Eye (tissue), 1 donor: ENCODE measurements around the gene LRRC8C.
"Not testable (repeated sequence)": the region's sequence is repeated elsewhere in the genome, so short reads cannot be mapped to it uniquely, and the experiment has no call there.

Experiments used
- DNase-seq: peaks from one replicate; pipeline ENCODE4 v3.0.0-alpha.2; 2015

Gene LRRC8C

GRCh38 chr1:89632657-89633247, at the start of gene LRRC8C:
LRRC8C (plus strand) TSS chr1:89633120; CDS start chr1:89686474, 53,354 bp downstream.
- peak; percentile 90 for DNase-seq

DNA sequence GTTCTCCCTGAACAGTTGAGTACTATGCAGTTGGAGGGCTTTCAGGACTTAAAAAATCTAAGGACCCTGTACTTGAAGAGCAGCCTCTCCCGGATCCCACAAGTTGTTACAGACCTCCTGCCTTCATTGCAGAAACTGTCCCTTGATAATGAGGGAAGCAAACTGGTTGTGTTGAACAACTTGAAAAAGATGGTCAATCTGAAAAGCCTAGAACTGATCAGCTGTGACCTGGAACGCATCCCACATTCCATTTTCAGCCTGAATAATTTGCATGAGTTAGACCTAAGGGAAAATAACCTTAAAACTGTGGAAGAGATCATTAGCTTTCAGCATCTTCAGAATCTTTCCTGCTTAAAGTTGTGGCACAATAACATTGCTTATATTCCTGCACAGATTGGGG, 48.7 kb upstream of the LRRC8C start:
- no peak for DNase-seq

- no peak for DNase-seq
Observed at GRCh38 chr1:89584781-89585180, 48.1 kb upstream of the LRRC8C start.

- DNase-seq: no peak
Observed at GRCh38 chr1:89587729-89588161, 45.2 kb upstream of the LRRC8C start.

DNA sequence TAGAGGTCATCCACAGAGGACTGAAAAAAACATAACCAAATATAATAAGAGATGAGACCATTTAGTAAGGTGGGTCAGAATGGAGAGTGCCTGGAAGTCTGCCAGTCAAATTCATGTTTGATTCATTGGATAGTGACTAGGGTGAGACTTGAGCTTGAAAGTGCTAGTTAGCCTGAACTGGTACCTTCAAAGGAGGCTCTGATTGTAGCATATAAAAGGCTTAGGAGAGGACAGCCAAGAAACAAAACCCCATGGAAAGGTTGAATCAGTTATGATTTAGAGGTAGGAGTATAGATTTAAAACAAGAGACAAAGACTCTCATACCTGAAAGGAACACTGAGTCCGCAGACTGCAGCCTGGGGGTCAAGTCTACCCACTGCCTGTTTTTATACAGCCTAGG, 44.4 kb upstream of the LRRC8C start:
- DNase-seq: no peak

DNA sequence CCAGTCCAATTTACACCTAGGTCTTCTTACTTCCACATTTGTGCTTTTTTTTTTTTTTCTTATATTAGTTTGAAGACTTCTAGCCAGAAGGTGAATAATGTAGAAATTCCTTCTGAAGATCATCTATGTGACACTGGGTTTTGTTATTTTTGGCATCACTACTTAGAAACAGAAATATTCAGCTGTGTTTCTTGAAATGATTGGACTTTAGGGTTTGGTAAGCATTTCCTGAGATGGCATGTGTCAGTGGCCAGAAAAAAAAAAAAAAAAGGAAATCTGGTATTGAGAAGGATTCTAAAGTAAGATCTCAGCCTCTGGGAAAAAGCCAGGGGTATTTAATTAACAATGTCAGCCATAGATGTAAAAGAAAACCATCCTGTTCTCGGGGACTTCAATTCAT, 43.4 kb upstream of the LRRC8C start:
- DNase-seq: no peak

DNA sequence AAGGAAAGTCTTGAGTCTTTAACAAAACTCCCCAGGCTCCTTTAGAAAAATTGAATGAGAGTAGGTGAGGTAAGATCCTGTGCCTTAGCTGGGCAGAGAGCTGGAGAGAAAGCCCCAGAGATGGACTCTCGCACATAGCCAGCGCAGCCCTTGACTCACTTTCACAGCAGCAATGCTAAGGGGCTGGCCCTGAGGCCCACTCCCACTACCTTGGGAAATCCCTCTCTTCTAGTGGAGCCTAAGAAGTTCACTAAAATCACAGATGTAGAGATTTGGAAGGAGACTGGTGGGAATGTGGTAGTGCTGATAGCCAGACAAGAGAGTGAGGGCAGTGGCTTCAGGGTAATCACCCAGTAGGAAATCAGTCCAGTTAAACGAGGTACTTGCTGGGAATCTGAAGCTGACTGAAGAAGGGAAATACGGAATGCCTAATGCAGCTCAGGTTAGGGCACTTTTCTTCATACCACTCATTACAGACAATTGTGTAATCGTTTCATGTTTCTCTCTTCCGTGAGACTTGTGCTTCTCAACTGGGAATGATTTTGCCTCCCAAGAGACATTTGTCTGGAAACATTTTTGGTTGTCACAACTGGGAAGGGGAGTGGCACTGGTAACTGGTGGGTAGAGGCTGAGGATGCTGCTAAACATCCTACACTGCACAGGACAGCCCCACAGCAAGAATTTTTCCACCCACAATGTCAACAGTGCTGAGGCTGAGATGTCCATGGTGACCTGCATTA, 42.4 kb upstream of the LRRC8C start:
- no peak for DNase-seq

- not testable (repeated sequence) for DNase-seq
Observed at GRCh38 chr1:89592861-89593302, 40.0 kb upstream of the LRRC8C start.

GRCh38 chr1:89594096-89594740, 38.7 kb upstream of the LRRC8C start:
- DNase-seq: no peak

DNA sequence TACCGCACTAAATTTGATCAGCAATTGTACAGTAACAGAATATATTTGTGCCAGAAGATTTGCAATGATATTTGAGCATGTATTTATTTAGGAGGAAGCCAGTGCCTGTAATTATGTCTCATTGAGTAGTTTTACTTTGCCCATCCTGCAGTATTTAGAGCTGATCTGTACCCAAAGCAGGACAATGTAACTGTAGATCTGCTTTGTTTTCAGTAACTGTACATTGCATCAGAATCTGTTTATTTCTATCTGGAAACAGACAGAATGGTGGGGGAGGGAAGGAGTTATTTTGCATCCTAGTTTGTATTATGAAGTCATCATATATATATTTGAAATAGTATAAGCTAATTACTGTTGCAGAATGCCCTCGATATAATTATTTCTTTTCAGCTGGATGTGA, 36.2 kb upstream of the LRRC8C start:
- no peak for DNase-seq

- DNase-seq: peak; percentile 81
Observed at GRCh38 chr1:89598450-89599331, 34.2 kb upstream of the LRRC8C start.

- DNase-seq: no peak
Observed at GRCh38 chr1:89599332-89599630, 33.6 kb upstream of the LRRC8C start.

- DNase-seq: no peak
Observed at GRCh38 chr1:89600451-89601224, 32.3 kb upstream of the LRRC8C start.

GRCh38 chr1:89602871-89603404, 30.0 kb upstream of the LRRC8C start:
- DNase-seq: no peak

DNA sequence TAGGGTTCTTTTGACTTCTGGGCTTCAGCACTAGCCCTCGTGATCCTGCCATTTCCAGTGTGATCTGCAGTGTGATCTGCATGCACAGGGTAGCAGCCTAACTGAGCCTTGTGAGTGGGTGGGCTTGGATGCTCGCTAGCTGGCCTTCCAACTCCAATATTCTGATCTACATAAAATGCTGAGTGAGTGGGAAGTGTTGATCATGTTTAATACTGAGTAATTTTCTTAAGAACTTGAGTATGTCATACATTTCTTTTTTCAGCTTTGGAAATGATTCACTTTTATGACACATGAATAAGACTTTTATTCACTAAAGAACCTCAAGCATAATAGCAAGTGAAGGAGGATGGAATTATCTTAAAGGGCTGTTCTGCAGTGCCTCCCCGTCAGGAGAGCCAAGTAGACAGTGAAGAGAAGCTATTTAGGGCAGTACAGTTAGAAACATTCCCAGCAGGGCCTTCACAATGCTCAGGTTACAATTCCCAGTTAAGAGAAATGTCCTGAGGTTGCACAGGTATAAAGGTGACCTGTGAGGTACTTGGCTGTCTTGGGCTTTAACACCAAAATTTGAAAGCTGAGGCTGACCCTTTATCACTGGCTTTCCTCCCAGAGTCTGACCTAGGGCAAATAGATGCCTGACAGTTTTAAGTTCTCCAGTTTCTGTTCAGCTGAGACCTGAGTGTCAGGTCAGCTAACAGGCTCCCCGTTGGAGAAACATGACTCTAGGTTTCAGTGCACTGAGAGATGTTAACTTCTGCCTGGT, 29.1 kb upstream of the LRRC8C start:
- DNase-seq: no peak

GRCh38 chr1:89604414-89604735, 28.5 kb upstream of the LRRC8C start:
- DNase-seq: no peak

GRCh38 chr1:89605692-89606091, 27.2 kb upstream of the LRRC8C start:
- DNase-seq: no peak

GRCh38 chr1:89606227-89606980, 26.5 kb upstream of the LRRC8C start:
- DNase-seq: no peak

DNA sequence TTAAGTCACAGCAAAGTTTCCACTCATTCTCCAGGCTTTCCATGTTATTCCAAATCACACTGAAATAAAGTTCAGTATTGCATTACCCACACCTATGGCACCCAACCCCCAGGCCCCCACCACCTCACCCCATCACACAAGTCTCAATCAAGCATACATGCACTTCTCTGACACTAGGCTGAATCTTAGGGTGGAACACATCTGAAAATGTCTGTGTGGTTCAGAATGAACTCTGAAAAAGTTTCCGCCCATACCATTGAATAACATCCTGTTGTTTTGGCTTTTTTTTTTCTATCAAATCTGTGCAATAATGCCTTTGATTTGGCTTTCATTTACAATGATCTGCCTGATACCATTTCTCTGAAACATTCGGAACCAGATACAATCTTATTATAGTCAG, 25.8 kb upstream of the LRRC8C start:
- no peak for DNase-seq

GRCh38 chr1:89607586-89608318, 25.2 kb upstream of the LRRC8C start:
- peak; percentile 25 for DNase-seq
